Type B pancreatic cell (in vitro differentiated cells): ENCODE results near the gene MAN2A1. TPM values are rescaled to one million over a fixed set of nuclear protein-coding genes. Genes with fewer than 3 reads are reported as not detected.

Experiments
- DNase-seq: peaks from one replicate; pipeline ENCODE4 v3.0.0; 2021; ENCODE audit warnings: mixed read lengths; ENCODE audit not compliant: unreplicated experiment; ENCODE audit errors: extremely low spot score
- H3K27ac Mint-ChIP-seq: 2 replicates; pipeline ENCODE4 v1.8.0; 2021; ENCODE audit warnings: mild to moderate bottlenecking, mixed read lengths
- H3K27me3 Mint-ChIP-seq: 2 replicates; pipeline ENCODE4 v1.8.0; 2021; ENCODE audit warnings: mixed read lengths
- H3K36me3 Mint-ChIP-seq: 2 replicates; pipeline ENCODE4 v1.8.0; 2021; ENCODE audit warnings: mixed read lengths
- H3K4me1 Mint-ChIP-seq: one replicate; pipeline ENCODE4 v1.8.0; 2021; ENCODE audit warnings: mixed read lengths; ENCODE audit not compliant: unreplicated experiment
- H3K4me3 Mint-ChIP-seq: 2 replicates; pipeline ENCODE4 v1.8.0; 2021; ENCODE audit warnings: mild to moderate bottlenecking, mixed read lengths
- H3K9me3 Mint-ChIP-seq: 2 replicates; pipeline ENCODE4 v1.8.0; 2021; ENCODE audit warnings: mixed read lengths
- CTCF ChIP-seq: fragments of 200-600 bp; sonication (generic); conservative IDR thresholded peaks from 2 replicates; pipeline ENCODE4 v1.5.0; 2021; ENCODE audit warnings: antibody characterized with exemption, mild to moderate bottlenecking
- total RNA-seq: library from RNA; stranded (reverse); gene quantifications from 2 replicates; pipeline ENCODE4 v1.2.1, GENCODE V29; 2021; ENCODE audit warnings: low replicate concordance

The MAN2A1 gene
- total RNA-seq, 1 donor from 2014 or later, result 47.9 TPM

- no peaks in the 10 kb centered on the region for H3K36me3 Mint-ChIP-seq
- no peak overlapping the region for H3K4me3 Mint-ChIP-seq
- H3K27ac Mint-ChIP-seq, result no peak overlapping the region
- no peak for DNase-seq
- TF ChIP-seq CTCF, result no peak
- H3K9me3 Mint-ChIP-seq, result no peaks in the 10 kb centered on the region
- no peaks in the 10 kb centered on the region for H3K27me3 Mint-ChIP-seq
- H3K4me1 Mint-ChIP-seq, result no peaks in the 10 kb centered on the region
Measured at GRCh38 chr5:109876941-109877669, 187.4 kb downstream of the MAN2A1 start.

GRCh38 chr5:109877670-109878045, 187.9 kb downstream of the MAN2A1 start:
- H3K36me3 Mint-ChIP-seq, result no peaks in the 10 kb centered on the region
- H3K9me3 Mint-ChIP-seq, result no peaks in the 10 kb centered on the region
- no peaks in the 10 kb centered on the region for H3K27me3 Mint-ChIP-seq
- H3K27ac Mint-ChIP-seq, result no peak overlapping the region
- no peaks in the 10 kb centered on the region for H3K4me1 Mint-ChIP-seq
- H3K4me3 Mint-ChIP-seq, result no peak overlapping the region
- TF ChIP-seq CTCF, result no peak
- no peak for DNase-seq

GRCh38 chr5:109878887-109879286, 189.2 kb downstream of the MAN2A1 start:
- Mint-ChIP-seq H3K36me3 (no peaks in the 10 kb centered on the region), H3K27me3 (no peaks in the 10 kb centered on the region), H3K4me3 (no peak overlapping the region), H3K4me1 (no peaks in the 10 kb centered on the region), H3K27ac (no peak overlapping the region), H3K9me3 (no peaks in the 10 kb centered on the region)
- TF ChIP-seq CTCF, result no peak
- DNase-seq, result no peak

GRCh38 chr5:109880907-109881685, 191.4 kb downstream of the MAN2A1 start:
- no peak overlapping the region for H3K27ac Mint-ChIP-seq
- TF ChIP-seq CTCF, result no peak

GRCh38 chr5:109882546-109882945, 192.8 kb downstream of the MAN2A1 start:
- DNase-seq, result no peak
- Mint-ChIP-seq H3K4me1 (no peaks in the 10 kb centered on the region), H3K27me3 (no peaks in the 10 kb centered on the region), H3K4me3 (no peak overlapping the region), H3K27ac (no peak overlapping the region), H3K36me3 (no peaks in the 10 kb centered on the region), H3K9me3 (no peaks in the 10 kb centered on the region)
- TF ChIP-seq CTCF, result no peak

More at GRCh38 chr5:109880907-109881685, 191.4 kb downstream of the MAN2A1 start:
- Mint-ChIP-seq H3K4me3 (no peak overlapping the region), H3K9me3 (no peaks in the 10 kb centered on the region), H3K27me3 (no peaks in the 10 kb centered on the region), H3K36me3 (no peaks in the 10 kb centered on the region), H3K4me1 (no peaks in the 10 kb centered on the region)
- DNase-seq, result no peak
